ENCODE data around the gene BPI.
A peak's percentile ranks its signal among the peaks of the same experiment; 100 is the strongest.
"Not testable (repeated sequence)": the region's sequence is repeated elsewhere in the genome, so short reads cannot be mapped to it uniquely, and the experiment has no call there.

Gene BPI

DNA sequence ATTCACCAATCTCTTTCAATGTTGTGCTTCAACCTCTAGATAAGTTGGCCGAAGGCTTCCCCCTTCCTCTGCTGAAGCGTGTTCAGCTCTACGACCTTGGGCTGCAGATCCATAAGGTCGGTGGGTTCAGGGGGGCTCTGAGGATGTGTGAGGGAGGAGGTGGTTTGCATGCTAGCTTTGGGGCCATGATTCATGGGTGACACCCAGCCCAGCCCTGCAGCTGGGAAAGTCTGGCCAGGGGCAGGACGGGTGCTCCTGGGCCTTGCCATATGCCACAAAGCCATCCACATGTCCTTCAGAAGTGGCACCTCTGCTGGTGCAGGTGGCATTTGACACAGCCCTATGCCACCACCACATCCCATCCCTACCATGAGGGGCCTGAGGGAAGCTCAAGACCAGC, 69.9 kb downstream of the BPI start:
- DNase-seq, result no peak

DNA sequence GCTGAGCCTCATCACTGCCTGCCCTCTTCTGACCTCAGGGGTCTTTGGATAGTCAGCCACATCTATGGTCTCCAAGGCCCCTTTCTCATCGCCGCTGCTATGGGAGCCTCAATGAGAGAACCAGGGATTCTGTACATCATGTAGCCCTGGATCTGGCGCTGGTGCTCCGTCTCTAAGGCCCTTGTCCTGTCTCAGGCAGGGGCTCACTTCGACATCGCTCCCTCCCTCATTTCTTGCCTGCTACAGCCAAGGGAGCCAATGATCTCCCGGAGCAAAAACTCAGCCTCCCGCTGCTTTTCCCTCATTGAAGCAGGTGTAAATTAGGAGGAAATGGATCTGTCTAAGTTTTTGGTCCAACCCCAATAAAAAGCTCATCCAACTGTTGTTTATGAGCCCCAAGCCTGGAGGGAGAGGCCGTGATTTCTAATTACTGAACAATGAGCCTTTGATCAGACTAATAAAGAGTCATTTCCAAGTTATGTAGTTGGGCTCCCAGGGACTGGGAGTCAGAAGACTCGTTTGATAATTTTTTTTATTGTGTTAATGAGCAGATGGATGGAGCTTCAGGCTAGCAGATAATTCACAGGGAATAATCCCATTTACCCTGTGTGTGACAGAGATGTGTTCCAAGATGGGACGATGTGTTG, 73.2 kb downstream of the BPI start:
- DNase-seq, result peak in 1 of 2 experiments; percentile 31

- not testable (repeated sequence) for DNase-seq
Measured at GRCh38 chr20:38377838-38378237, 73.9 kb downstream of the BPI start.

DNA sequence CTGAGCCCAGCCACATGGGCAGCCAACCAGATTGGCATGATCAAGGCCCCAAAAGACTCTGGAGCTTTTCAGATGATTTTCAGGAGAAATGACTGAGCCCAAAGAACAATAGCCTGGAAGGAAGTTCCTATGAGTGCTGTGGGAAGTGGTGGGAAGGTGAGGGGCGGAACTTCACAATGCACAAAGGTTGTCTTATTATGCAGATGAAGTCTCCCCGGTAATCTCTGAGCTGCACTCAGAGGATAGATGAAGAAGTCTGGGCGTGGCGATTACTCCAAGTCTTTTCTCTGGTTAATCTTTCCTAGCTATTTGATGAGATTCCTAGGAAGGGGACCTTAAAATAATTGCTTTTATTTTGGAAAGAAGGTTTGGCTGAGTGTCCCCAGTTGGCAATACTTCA, 79.2 kb downstream of the BPI start:
- DNase-seq, result no peak

DNA sequence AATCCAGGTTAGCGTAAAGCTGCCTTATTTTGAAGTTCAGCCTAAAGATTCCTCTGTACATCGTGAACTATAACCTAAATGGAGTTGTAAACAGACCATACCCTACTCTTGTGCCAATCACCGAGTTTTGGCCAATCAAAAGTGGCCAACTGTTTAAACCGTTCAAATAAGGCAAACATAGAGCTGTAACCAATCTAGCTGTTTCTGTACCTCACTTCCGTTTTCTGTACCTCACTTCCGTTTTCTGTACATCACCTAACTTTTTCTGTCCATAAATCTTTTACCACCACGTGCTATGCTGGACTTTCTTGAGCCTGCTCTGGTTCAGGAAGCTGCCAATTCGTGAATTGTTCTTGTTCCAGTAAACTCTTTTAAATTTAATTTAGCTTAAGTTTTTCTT, 82.0 kb downstream of the BPI start:
- DNase-seq, result no peak

- DNase-seq, result no peak
Measured at GRCh38 chr20:38386851-38387250, 82.9 kb downstream of the BPI start.

Data from NCI-H524 (cell line).